ENCODE results near the gene ATAD3C. TPM values are rescaled to one million over a fixed set of nuclear protein-coding genes. Genes with fewer than 3 reads are reported as not detected.
"Not testable (repeated sequence)": the region's sequence is repeated elsewhere in the genome, so short reads cannot be mapped to it uniquely, and the experiment has no call there.

ATAD3C gene
- total RNA-seq, 1 donor from 2014 or later = 0.23 TPM

DNA sequence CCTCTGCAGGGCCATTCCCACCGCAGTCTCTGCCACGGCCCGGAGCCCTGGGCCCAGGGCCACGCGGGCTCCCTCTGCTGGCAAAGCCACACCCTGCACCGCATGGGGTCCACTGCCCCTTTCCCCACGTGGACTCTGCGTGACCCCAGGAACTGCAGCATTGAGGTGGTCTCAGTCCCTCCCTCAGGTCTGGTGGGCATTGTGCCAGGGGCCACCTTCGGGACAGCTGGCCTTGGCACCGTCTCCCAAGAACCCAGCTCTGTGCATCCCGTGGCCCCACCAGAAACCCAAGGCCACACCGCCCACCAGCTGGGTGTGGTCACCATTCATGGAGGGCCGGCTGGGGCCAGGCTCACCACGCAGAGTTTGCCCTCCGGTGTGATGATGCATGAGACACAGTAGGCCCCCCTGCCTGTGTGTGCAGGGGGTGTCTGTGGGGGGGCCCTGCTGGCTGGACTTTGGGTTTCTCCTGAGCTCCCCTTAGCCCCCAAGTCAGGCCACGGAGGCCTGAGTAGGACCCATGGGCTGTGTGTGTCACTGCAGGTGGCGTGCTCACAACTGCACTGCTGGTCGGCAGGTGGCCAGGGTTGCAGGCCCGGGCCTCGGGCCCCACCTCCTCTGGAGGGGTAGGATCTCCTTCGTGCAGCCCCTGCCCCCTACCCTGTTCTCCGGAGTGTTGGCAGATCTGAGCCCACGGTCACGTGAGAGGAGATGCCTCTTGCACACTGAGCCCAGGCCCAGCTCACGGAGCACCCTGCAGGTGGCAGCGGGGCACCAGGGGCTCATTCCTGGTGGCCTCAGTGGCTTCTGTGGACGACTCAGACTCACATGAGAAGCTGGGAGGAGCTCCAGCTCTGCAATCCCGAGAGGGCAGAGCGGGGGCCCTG, 8.2 kb upstream of the ATAD3C start:
- peaks cover 4% of the 10 kb centered on the region for H3K27me3 Mint-ChIP-seq (ENCODE audit: low read depth)
- H3K4me3 Mint-ChIP-seq = peak overlapping the region; percentile 59
- peak; percentile 61 for DNase-seq (ENCODE audit: low read depth, low spot score)
- H3K36me3 Mint-ChIP-seq (ENCODE audit: low read depth) = no peaks in the 10 kb centered on the region
- peak; percentile 80 for TF ChIP-seq CTCF (conservative IDR thresholded peaks at IDR 0.05)
- no peak overlapping the region for H3K27ac Mint-ChIP-seq (ENCODE audit: unreplicated experiment)
- H3K9me3 Mint-ChIP-seq = no peaks in the 10 kb centered on the region
- peaks cover 4% of the 10 kb centered on the region for H3K4me1 Mint-ChIP-seq

- no peaks in the 10 kb centered on the region for H3K27me3 Mint-ChIP-seq (ENCODE audit: low read depth)
- H3K9me3 Mint-ChIP-seq = no peaks in the 10 kb centered on the region
- H3K36me3 Mint-ChIP-seq (ENCODE audit: low read depth) = no peaks in the 10 kb centered on the region
- TF ChIP-seq CTCF (conservative IDR thresholded peaks at IDR 0.05) = no peak
- no peak overlapping the region for H3K27ac Mint-ChIP-seq (ENCODE audit: unreplicated experiment)
- no peak overlapping the region for H3K4me3 Mint-ChIP-seq
- peaks cover 4% of the 10 kb centered on the region for H3K4me1 Mint-ChIP-seq
- DNase-seq (ENCODE audit: low read depth, low spot score) = no peak
Measured at GRCh38 chr1:1442069-1442770, 7.3 kb upstream of the ATAD3C start.

GRCh38 chr1:1446631-1447030, 2.9 kb upstream of the ATAD3C start:
- not testable (repeated sequence) for H3K4me1 Mint-ChIP-seq

GRCh38 chr1:1450616-1451015, 1.1 kb downstream of the ATAD3C start:
- not testable (repeated sequence) for DNase-seq (ENCODE audit: low read depth, low spot score); H3K27me3 Mint-ChIP-seq (ENCODE audit: low read depth); H3K4me3 Mint-ChIP-seq

More at GRCh38 chr1:1446631-1447030, 2.9 kb upstream of the ATAD3C start:
- H3K36me3 Mint-ChIP-seq (ENCODE audit: low read depth); H3K27ac Mint-ChIP-seq (ENCODE audit: unreplicated experiment); H3K27me3 Mint-ChIP-seq (ENCODE audit: low read depth); H3K4me3 Mint-ChIP-seq; DNase-seq (ENCODE audit: low read depth, low spot score); H3K9me3 Mint-ChIP-seq: not testable (repeated sequence)

GRCh38 chr1:1451696-1452364, 2.3 kb downstream of the ATAD3C start:
- no peaks in the 10 kb centered on the region for H3K4me1 Mint-ChIP-seq
- H3K9me3 Mint-ChIP-seq = no peaks in the 10 kb centered on the region
- H3K27ac Mint-ChIP-seq (ENCODE audit: unreplicated experiment) = no peak overlapping the region
- H3K36me3 Mint-ChIP-seq (ENCODE audit: low read depth) = no peaks in the 10 kb centered on the region
- no peak for TF ChIP-seq CTCF (conservative IDR thresholded peaks at IDR 0.05)
- no peak overlapping the region for H3K4me3 Mint-ChIP-seq
- H3K27me3 Mint-ChIP-seq (ENCODE audit: low read depth) = peaks cover 7% of the 10 kb centered on the region
- no peak for DNase-seq (ENCODE audit: low read depth, low spot score)

More at GRCh38 chr1:1450616-1451015, 1.1 kb downstream of the ATAD3C start:
- H3K27ac Mint-ChIP-seq (ENCODE audit: unreplicated experiment); H3K4me1 Mint-ChIP-seq; H3K9me3 Mint-ChIP-seq; H3K36me3 Mint-ChIP-seq (ENCODE audit: low read depth): not testable (repeated sequence)

- not testable (repeated sequence) for H3K9me3 Mint-ChIP-seq; H3K4me3 Mint-ChIP-seq; DNase-seq (ENCODE audit: low read depth, low spot score); H3K4me1 Mint-ChIP-seq; H3K27me3 Mint-ChIP-seq (ENCODE audit: low read depth); H3K27ac Mint-ChIP-seq (ENCODE audit: unreplicated experiment); H3K36me3 Mint-ChIP-seq (ENCODE audit: low read depth)
Measured at GRCh38 chr1:1452365-1452739, 2.9 kb downstream of the ATAD3C start.

Data from neural crest cell (in vitro differentiated cells).